Measurements from ENCODE around the gene TMEM98. TPM values are rescaled to one million over a fixed set of nuclear protein-coding genes. Genes with fewer than 3 reads are reported as not detected.
"Not testable (repeated sequence)": the region's sequence is repeated elsewhere in the genome, so short reads cannot be mapped to it uniquely, and the experiment has no call there.

TMEM98 gene
- total RNA-seq, 4 donors from 2014 or later, result 39.3 to 73.4 (median 54.2) TPM

- no peaks in the 10 kb centered on the region for H3K36me3 ChIP-seq
- peaks cover 0 to 6% (median 0%) of the 10 kb centered on the region in 4 donors for H3K27me3 ChIP-seq
- intact Hi-C loops (cut with DNase I), result no loop called here
- no peak overlapping the region for H3K4me3 ChIP-seq
- no peaks in the 10 kb centered on the region for H3K4me1 ChIP-seq
- H3K27ac ChIP-seq (replicated peaks in 1 of 4), result no peak overlapping the region
- TF ChIP-seq CTCF (IDR thresholded peaks at IDR 0.05), result no peak
- TF ChIP-seq POLR2A (IDR thresholded peaks at IDR 0.05; ENCODE audit: low read depth), result no peak
- TF ChIP-seq EP300 (IDR thresholded peaks at IDR 0.05), result no peak
- TF ChIP-seq POLR2AphosphoS5 (IDR thresholded peaks at IDR 0.05), result no peak
- H3K9me3 ChIP-seq, result peaks cover 0 to 18% (median 8%) of the 10 kb centered on the region in 4 donors
- 75% methylated on average over 4 of the region's 4 CpGs for WGBS
- no peak for DNase-seq (ENCODE audit: extremely low spot score)
Measured at GRCh38 chr17:32985050-32985756, 57.2 kb downstream of the TMEM98 start.

- no CpG with 5 or more reads among the region's 1 CpG for WGBS
- H3K27ac ChIP-seq (replicated peaks in 1 of 4); H3K27me3 ChIP-seq; DNase-seq (ENCODE audit: extremely low spot score); H3K36me3 ChIP-seq; intact Hi-C loops (cut with DNase I); H3K4me3 ChIP-seq; H3K4me1 ChIP-seq: not testable (repeated sequence)
- peaks cover 0 to 18% (median 8%) of the 10 kb centered on the region in 4 donors for H3K9me3 ChIP-seq
Measured at GRCh38 chr17:32987453-32987805, 59.5 kb downstream of the TMEM98 start.

- 58% methylated on average over 2 of the region's 2 CpGs for WGBS
- intact Hi-C loops (cut with DNase I); DNase-seq (ENCODE audit: extremely low spot score); H3K36me3 ChIP-seq; H3K27me3 ChIP-seq; H3K4me3 ChIP-seq; H3K4me1 ChIP-seq; H3K27ac ChIP-seq (replicated peaks in 1 of 4): not testable (repeated sequence)
- peaks cover 0 to 18% (median 8%) of the 10 kb centered on the region in 4 donors for H3K9me3 ChIP-seq
Measured at GRCh38 chr17:32987868-32988267, 59.9 kb downstream of the TMEM98 start.

- no peak overlapping the region for H3K4me3 ChIP-seq
- no peak overlapping the region for H3K27ac ChIP-seq (replicated peaks in 1 of 4)
- H3K36me3 ChIP-seq, result no peaks in the 10 kb centered on the region
- intact Hi-C loops (cut with DNase I), result no loop called here
- TF ChIP-seq CTCF (IDR thresholded peaks at IDR 0.05) (no peak), POLR2AphosphoS5 (IDR thresholded peaks at IDR 0.05) (no peak), EP300 (IDR thresholded peaks at IDR 0.05) (no peak), POLR2A (IDR thresholded peaks at IDR 0.05; ENCODE audit: low read depth) (no peak)
- H3K27me3 ChIP-seq, result peaks cover 0 to 8% (median 0%) of the 10 kb centered on the region in 4 donors
- no peaks in the 10 kb centered on the region for H3K4me1 ChIP-seq
- peaks cover 0 to 18% (median 8%) of the 10 kb centered on the region in 4 donors for H3K9me3 ChIP-seq
- DNase-seq (ENCODE audit: extremely low spot score), result no peak
- 73% methylated on average over 3 of the region's 3 CpGs for WGBS
Measured at GRCh38 chr17:32988481-32989101, 60.6 kb downstream of the TMEM98 start.

- Histone ChIP-seq H3K4me1 (no peaks in the 10 kb centered on the region), H3K36me3 (no peaks in the 10 kb centered on the region), H3K27me3 (peaks cover 0 to 19% (median 0%) of the 10 kb centered on the region in 4 donors), H3K4me3 (no peak overlapping the region), H3K9me3 (peaks cover 0 to 17% (median 4%) of the 10 kb centered on the region in 4 donors), H3K27ac (replicated peaks in 1 of 4) (no peak overlapping the region)
- WGBS, result 73% methylated on average over 13 of the region's 13 CpGs
- no peak for DNase-seq (ENCODE audit: extremely low spot score)
- TF ChIP-seq POLR2AphosphoS5 (IDR thresholded peaks at IDR 0.05) (no peak), EP300 (IDR thresholded peaks at IDR 0.05) (no peak), POLR2A (IDR thresholded peaks at IDR 0.05; ENCODE audit: low read depth) (no peak), CTCF (IDR thresholded peaks at IDR 0.05) (no peak)
- intact Hi-C loops (cut with DNase I), result no loop called here
Measured at GRCh38 chr17:32992321-32993033, 64.5 kb downstream of the TMEM98 start.

Data from esophagus muscularis mucosa (tissue), 4 donors.